ENCODE data around the gene MYO1F.

Gene MYO1F

DNA sequence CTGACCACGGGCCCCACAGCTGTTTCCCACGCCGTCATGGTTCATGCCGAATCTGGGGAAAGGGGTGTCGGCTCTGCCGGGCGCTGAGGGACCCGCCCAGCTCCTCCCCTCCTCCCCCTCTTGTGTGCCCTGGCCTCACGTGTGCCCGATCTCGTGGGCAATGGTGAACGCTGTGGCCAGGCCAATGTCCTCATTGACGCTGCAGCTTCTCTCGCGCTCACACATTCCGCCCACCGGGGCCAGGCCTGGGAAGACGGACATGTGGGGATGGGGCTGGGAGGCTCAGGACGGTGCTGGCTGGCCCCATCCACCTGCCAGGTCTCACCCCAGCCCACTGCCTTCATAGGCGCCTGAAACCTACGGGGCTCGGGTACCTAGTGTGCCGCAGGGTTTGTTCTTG is 18.9 kb upstream of the MYO1F start:
- no peak for TF ChIP-seq EZH2 (IDR thresholded peaks at IDR 0.05; ENCODE audit: borderline replicate concordance, low read length)
- Histone ChIP-seq H3K4me3 (ENCODE audit: low read depth, low read length, poor library complexity, severe bottlenecking) (no peak overlapping the region), H3K9me3 (ENCODE audit: low read length) (0 out of 2 replicates have a peak, but pooled peaks cover 3% of the 10 kb centered on the region), H4K20me1 (ENCODE audit: insufficient read depth, low read length) (no peaks in the 10 kb centered on the region), H3K9me2 (ENCODE audit: low read depth, low read length) (no peaks in the 10 kb centered on the region), H3K36me3 (ENCODE audit: insufficient read depth, low read length) (no peaks in the 10 kb centered on the region), H3K9ac (ENCODE audit: low read length) (no peak overlapping the region), H2AFZ (ENCODE audit: low read length) (no peak overlapping the region), H3K27me3 (ENCODE audit: insufficient read depth, low read length) (no peaks in the 10 kb centered on the region; the same call in 1 of the 2 replicates), H3K27ac (ENCODE audit: low read depth, low read length, poor library complexity, severe bottlenecking) (no peak overlapping the region), H3F3A (ENCODE audit: insufficient read depth, low read length) (no peaks in the 10 kb centered on the region), H3K79me2 (ENCODE audit: insufficient read depth, low read length) (no peaks in the 10 kb centered on the region), H3K4me1 (ENCODE audit: insufficient read depth, low read length, severe bottlenecking) (no peaks in the 10 kb centered on the region), H3K4me2 (ENCODE audit: low read length) (no peak overlapping the region)

- Histone ChIP-seq H3K27me3 (ENCODE audit: insufficient read depth, low read length) (no peaks in the 10 kb centered on the region; the same call in 1 of the 2 replicates), H3K9me3 (ENCODE audit: low read length) (0 out of 2 replicates have a peak, but pooled peaks cover 3% of the 10 kb centered on the region), H3K27ac (ENCODE audit: low read depth, low read length, poor library complexity, severe bottlenecking) (no peak overlapping the region), H3F3A (ENCODE audit: insufficient read depth, low read length) (no peaks in the 10 kb centered on the region), H3K4me1 (ENCODE audit: insufficient read depth, low read length, severe bottlenecking) (no peaks in the 10 kb centered on the region), H3K36me3 (ENCODE audit: insufficient read depth, low read length) (no peaks in the 10 kb centered on the region), H3K4me3 (ENCODE audit: low read depth, low read length, poor library complexity, severe bottlenecking) (no peak overlapping the region), H4K20me1 (ENCODE audit: insufficient read depth, low read length) (no peaks in the 10 kb centered on the region), H3K4me2 (ENCODE audit: low read length) (no peak overlapping the region), H2AFZ (ENCODE audit: low read length) (no peak overlapping the region), H3K79me2 (ENCODE audit: insufficient read depth, low read length) (no peaks in the 10 kb centered on the region), H3K9me2 (ENCODE audit: low read depth, low read length) (no peaks in the 10 kb centered on the region), H3K9ac (ENCODE audit: low read length) (no peak overlapping the region)
- TF ChIP-seq, protein P1, sequence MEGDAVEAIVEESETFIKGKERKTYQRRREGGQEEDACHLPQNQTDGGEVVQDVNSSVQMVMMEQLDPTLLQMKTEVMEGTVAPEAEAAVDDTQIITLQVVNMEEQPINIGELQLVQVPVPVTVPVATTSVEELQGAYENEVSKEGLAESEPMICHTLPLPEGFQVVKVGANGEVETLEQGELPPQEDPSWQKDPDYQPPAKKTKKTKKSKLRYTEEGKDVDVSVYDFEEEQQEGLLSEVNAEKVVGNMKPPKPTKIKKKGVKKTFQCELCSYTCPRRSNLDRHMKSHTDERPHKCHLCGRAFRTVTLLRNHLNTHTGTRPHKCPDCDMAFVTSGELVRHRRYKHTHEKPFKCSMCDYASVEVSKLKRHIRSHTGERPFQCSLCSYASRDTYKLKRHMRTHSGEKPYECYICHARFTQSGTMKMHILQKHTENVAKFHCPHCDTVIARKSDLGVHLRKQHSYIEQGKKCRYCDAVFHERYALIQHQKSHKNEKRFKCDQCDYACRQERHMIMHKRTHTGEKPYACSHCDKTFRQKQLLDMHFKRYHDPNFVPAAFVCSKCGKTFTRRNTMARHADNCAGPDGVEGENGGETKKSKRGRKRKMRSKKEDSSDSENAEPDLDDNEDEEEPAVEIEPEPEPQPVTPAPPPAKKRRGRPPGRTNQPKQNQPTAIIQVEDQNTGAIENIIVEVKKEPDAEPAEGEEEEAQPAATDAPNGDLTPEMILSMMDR (IDR thresholded peaks at IDR 0.05; ENCODE audit: low read length): no peak
- no peak for TF ChIP-seq EZH2 (IDR thresholded peaks at IDR 0.05; ENCODE audit: borderline replicate concordance, low read length)
Measured at GRCh38 chr19:8595651-8596050, 18.4 kb upstream of the MYO1F start.

DNA sequence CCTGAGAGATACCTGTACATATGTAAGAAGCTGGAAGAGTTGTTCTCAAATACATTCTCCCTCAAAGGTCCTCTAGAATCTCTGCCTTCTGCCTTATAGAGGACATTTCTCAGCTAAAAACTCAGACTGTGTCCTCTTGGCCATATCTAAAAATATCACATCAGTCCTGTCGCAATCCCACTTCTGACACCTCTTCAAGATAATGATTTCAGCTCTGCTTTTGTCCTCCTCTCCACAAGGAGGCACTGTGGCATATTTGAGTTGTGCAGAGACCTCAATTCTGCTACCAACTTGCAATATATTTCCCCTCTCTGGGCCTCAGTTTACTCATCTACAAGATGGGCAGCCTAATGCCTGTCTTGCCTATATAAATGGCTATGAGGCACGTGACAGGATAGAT is 16.7 kb upstream of the MYO1F start:
- TF ChIP-seq, protein P1 (IDR thresholded peaks at IDR 0.05; ENCODE audit: low read length): no peak
- no peak for TF ChIP-seq EZH2 (IDR thresholded peaks at IDR 0.05; ENCODE audit: borderline replicate concordance, low read length)
- Histone ChIP-seq H4K20me1 (ENCODE audit: insufficient read depth, low read length) (no peaks in the 10 kb centered on the region), H3K36me3 (ENCODE audit: insufficient read depth, low read length) (no peaks in the 10 kb centered on the region), H3K9me2 (ENCODE audit: low read depth, low read length) (no peaks in the 10 kb centered on the region), H3K4me2 (ENCODE audit: low read length) (no peak overlapping the region), H3K27ac (ENCODE audit: low read depth, low read length, poor library complexity, severe bottlenecking) (no peak overlapping the region), H3K79me2 (ENCODE audit: insufficient read depth, low read length) (no peaks in the 10 kb centered on the region), H2AFZ (ENCODE audit: low read length) (no peak overlapping the region), H3K4me3 (ENCODE audit: low read depth, low read length, poor library complexity, severe bottlenecking) (no peak overlapping the region), H3K27me3 (ENCODE audit: insufficient read depth, low read length) (no peaks in the 10 kb centered on the region; the same call in 1 of the 2 replicates), H3K9me3 (ENCODE audit: low read length) (0 out of 2 replicates have a peak, but pooled peaks cover 3% of the 10 kb centered on the region), H3F3A (ENCODE audit: insufficient read depth, low read length) (no peaks in the 10 kb centered on the region), H3K4me1 (ENCODE audit: insufficient read depth, low read length, severe bottlenecking) (no peaks in the 10 kb centered on the region), H3K9ac (ENCODE audit: low read length) (no peak overlapping the region)

Measured in OCI-LY1 (cell line).